ENCODE data around the gene RSBN1L.

DNA sequence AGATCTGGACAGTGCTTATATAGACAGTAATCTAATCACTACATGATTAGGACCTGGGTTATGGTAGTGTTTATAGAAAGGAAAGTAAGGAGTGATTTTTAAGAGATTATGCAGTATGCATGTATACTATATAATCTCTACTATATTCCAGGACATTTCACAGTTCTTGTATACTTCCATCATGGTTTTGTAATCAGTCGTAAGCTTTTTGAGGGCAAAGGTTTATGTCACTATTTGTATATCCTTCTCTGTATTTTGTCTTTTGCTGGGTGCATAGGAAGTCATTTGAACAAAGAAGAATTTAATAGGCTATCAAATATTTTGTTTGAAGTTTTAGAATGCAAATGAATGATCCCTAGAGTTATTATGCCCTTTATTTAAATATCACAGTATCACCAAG lies 39.2 kb downstream of the RSBN1L start:
- no peak for TF ChIP-seq CTCF (IDR thresholded peaks at IDR 0.05)
- no peak for TF ChIP-seq POLR2A (IDR thresholded peaks at IDR 0.05)

Measured in vagina (tissue), 2 donors.